ENCODE data around the gene RBM4B. TPM values are rescaled to one million over a fixed set of nuclear protein-coding genes. Genes with fewer than 3 reads are reported as not detected.

RBM4B gene
- total and polyA plus RNA-seq, 4 donors: 9.4 to 33.9 (median 11.1) TPM

GRCh38 chr11:66723693-66724092 is 46.0 kb upstream of the RBM4B start:
- no peak for TF ChIP-seq CTCF (IDR thresholded peaks at IDR 0.05; ENCODE audit: control extremely low read depth, extremely low read depth)
- Histone ChIP-seq H3K27ac (ENCODE audit: low read depth in 1 of 2, low read length in 1 of 2) (no peak overlapping the region), H3K9me3 (ENCODE audit: control insufficient read depth in 4 of 4, insufficient read depth in 3 of 4, low read length in 3 of 4) (no peaks in the 10 kb centered on the region), H3K4me1 (ENCODE audit: control insufficient read depth in 5 of 5, insufficient read depth in 5 of 5, low read length in 5 of 5) (peaks cover 0 to 20% (median 2%) of the 10 kb centered on the region in 5 donors), H3K9ac (ENCODE audit: insufficient read depth in 1 of 2, low read length in 2 of 2) (no peak overlapping the region), H3K4me3 (no peak overlapping the region), H3K27me3 (ENCODE audit: control insufficient read depth in 3 of 3, insufficient read depth in 3 of 3, low read length in 2 of 3) (peaks cover 0 to 33% (median 17%) of the 10 kb centered on the region in 3 donors), H3K36me3 (ENCODE audit: control insufficient read depth in 4 of 4, insufficient read depth in 4 of 4, low read length in 4 of 4) (no peaks in the 10 kb centered on the region)
- WGBS, 2 donors: 93 to 94% methylated on average over 5 of the region's 5 CpGs
- DNase-seq (no peak), ATAC-seq (ENCODE audit: insufficient read depth, low FRiP score) (no peak)

GRCh38 chr11:66722745-66723651 is 45.3 kb upstream of the RBM4B start:
- DNase-seq (no peak), ATAC-seq (ENCODE audit: insufficient read depth, low FRiP score) (no peak)
- no peaks in the 10 kb centered on the region for H3K9me3 ChIP-seq (ENCODE audit: control insufficient read depth in 4 of 4, insufficient read depth in 3 of 4, low read length in 3 of 4)
- H3K36me3 ChIP-seq (ENCODE audit: control insufficient read depth in 4 of 4, insufficient read depth in 4 of 4, low read length in 4 of 4): no peaks in the 10 kb centered on the region
- H3K27me3 ChIP-seq (ENCODE audit: control insufficient read depth in 3 of 3, insufficient read depth in 3 of 3, low read length in 2 of 3): peaks cover 0 to 31% (median 17%) of the 10 kb centered on the region in 3 donors
- peaks cover 0 to 23% (median 0%) of the 10 kb centered on the region in 5 donors for H3K4me1 ChIP-seq (ENCODE audit: control insufficient read depth in 5 of 5, insufficient read depth in 5 of 5, low read length in 5 of 5)
- no peak overlapping the region for H3K27ac ChIP-seq (ENCODE audit: low read depth in 1 of 2, low read length in 1 of 2)
- 85 to 93% methylated on average over 16 of the region's 16 CpGs for WGBS, 2 donors
- no peak overlapping the region for H3K9ac ChIP-seq (ENCODE audit: insufficient read depth in 1 of 2, low read length in 2 of 2)
- TF ChIP-seq CTCF (IDR thresholded peaks at IDR 0.05; ENCODE audit: control extremely low read depth, extremely low read depth): no peak
- no peak overlapping the region for H3K4me3 ChIP-seq

GRCh38 chr11:66721939-66722338 is 44.3 kb upstream of the RBM4B start:
- H3K4me1 ChIP-seq (ENCODE audit: control insufficient read depth in 5 of 5, insufficient read depth in 5 of 5, low read length in 5 of 5): peaks cover 0 to 17% (median 0%) of the 10 kb centered on the region in 5 donors
- no peaks in the 10 kb centered on the region for H3K9me3 ChIP-seq (ENCODE audit: control insufficient read depth in 4 of 4, insufficient read depth in 3 of 4, low read length in 3 of 4)
- TF ChIP-seq CTCF (IDR thresholded peaks at IDR 0.05; ENCODE audit: control extremely low read depth, extremely low read depth): no peak
- peaks cover 0 to 26% (median 13%) of the 10 kb centered on the region in 3 donors for H3K27me3 ChIP-seq (ENCODE audit: control insufficient read depth in 3 of 3, insufficient read depth in 3 of 3, low read length in 2 of 3)
- 94 to 97% methylated on average over 9 of the region's 9 CpGs for WGBS, 2 donors
- H3K4me3 ChIP-seq: no peak overlapping the region
- no peaks in the 10 kb centered on the region for H3K36me3 ChIP-seq (ENCODE audit: control insufficient read depth in 4 of 4, insufficient read depth in 4 of 4, low read length in 4 of 4)
- DNase-seq: no peak
- no peak for ATAC-seq (ENCODE audit: insufficient read depth, low FRiP score)
- H3K9ac ChIP-seq (ENCODE audit: insufficient read depth in 1 of 2, low read length in 2 of 2): no peak overlapping the region
- no peak overlapping the region for H3K27ac ChIP-seq (ENCODE audit: low read depth in 1 of 2, low read length in 1 of 2)

All from lung (tissue), 12 donors.